ENCODE data around the gene RGS16.

Gene RGS16

GRCh38 chr1:182629080-182629479 is 24.9 kb upstream of the RGS16 start:
- no peak for DNase-seq

GRCh38 chr1:182628657-182629056 is 24.5 kb upstream of the RGS16 start:
- DNase-seq = no peak

- no peak for DNase-seq
Observed at GRCh38 chr1:182627622-182628021, 23.4 kb upstream of the RGS16 start.

- no peak for DNase-seq
Observed at GRCh38 chr1:182626527-182626926, 22.3 kb upstream of the RGS16 start.

- DNase-seq = no peak
Observed at GRCh38 chr1:182625719-182626504, 21.7 kb upstream of the RGS16 start.

- no peak for DNase-seq
Observed at GRCh38 chr1:182625024-182625423, 20.8 kb upstream of the RGS16 start.

- no peak for DNase-seq
Observed at GRCh38 chr1:182624577-182624976, 20.4 kb upstream of the RGS16 start.

GRCh38 chr1:182622901-182623528 is 18.8 kb upstream of the RGS16 start:
- no peak for DNase-seq

- no peak for DNase-seq
Observed at GRCh38 chr1:182621906-182622305, 17.7 kb upstream of the RGS16 start.

- no peak for DNase-seq
Observed at GRCh38 chr1:182620924-182621585, 16.9 kb upstream of the RGS16 start.

GRCh38 chr1:182617734-182618351 is 13.7 kb upstream of the RGS16 start:
- no peak for DNase-seq

- DNase-seq = no peak
Observed at GRCh38 chr1:182617014-182617429, 12.8 kb upstream of the RGS16 start.

- DNase-seq = peak; percentile 93
Observed at GRCh38 chr1:182616130-182617013, 12.2 kb upstream of the RGS16 start.

- DNase-seq = peak; percentile 68
Observed at GRCh38 chr1:182615468-182616129, 11.4 kb upstream of the RGS16 start.

GRCh38 chr1:182614796-182615454 is 10.7 kb upstream of the RGS16 start:
- DNase-seq = peak; percentile 58

- DNase-seq = no peak
Observed at GRCh38 chr1:182611787-182612186, 7.6 kb upstream of the RGS16 start.

- DNase-seq = no peak
Observed at GRCh38 chr1:182611326-182611725, 7.1 kb upstream of the RGS16 start.

GRCh38 chr1:182610606-182611194 is 6.5 kb upstream of the RGS16 start:
- DNase-seq = no peak

GRCh38 chr1:182608845-182609610 is 4.8 kb upstream of the RGS16 start:
- no peak for DNase-seq

- DNase-seq = no peak
Observed at GRCh38 chr1:182608236-182608635, 4.0 kb upstream of the RGS16 start.
